MM.1S (cell line): Measurements from ENCODE around the gene TFAP2A.
A peak's percentile ranks its signal among the peaks of the same experiment; 100 is the strongest.

Experiments used
- DNase-seq: peaks from one replicate; pipeline ENCODE4 v3.0.0-alpha.2; 2015
- H2AFZ ChIP-seq: fragments of 300-600 bp; sonication (generic); 2 replicates; pipeline ENCODE4 v1.6.0; 2016; ENCODE audit warnings: antibody characterized with exemption, low read length
- H3F3A ChIP-seq: fragments of 300-600 bp; sonication (generic); 2 replicates; pipeline ENCODE4 v1.6.1; 2016; ENCODE audit warnings: mild to moderate bottlenecking, antibody characterized with exemption, low read length, moderate library complexity, mixed read lengths; ENCODE audit not compliant: insufficient read depth
- H3K27ac ChIP-seq: fragments of 300-600 bp; sonication (generic); 2 replicates; pipeline ENCODE4 v1.5.1; 2016; ENCODE audit warnings: mild to moderate bottlenecking, low read length
- H3K27me3 ChIP-seq: fragments of 300-600 bp; sonication (generic); replicated peaks from 2 replicates; pipeline ENCODE4 v1.6.0; 2016; ENCODE audit warnings: low read length; ENCODE audit not compliant: insufficient read depth
- H3K36me3 ChIP-seq: fragments of 300-600 bp; sonication (generic); replicated peaks from 2 replicates; pipeline ENCODE4 v1.6.1; 2016; ENCODE audit warnings: mild to moderate bottlenecking, low read length, mixed read lengths; ENCODE audit not compliant: insufficient read depth
- H3K4me1 ChIP-seq: fragments of 300-600 bp; sonication (generic); 2 replicates; pipeline ENCODE4 v1.6.1; 2016; ENCODE audit warnings: low read length, mixed read lengths
- H3K4me2 ChIP-seq: fragments of 300-600 bp; sonication (generic); 2 replicates; pipeline ENCODE4 v1.6.0; 2016; ENCODE audit warnings: low read depth, low read length
- H3K4me3 ChIP-seq: fragments of 300-600 bp; sonication (generic); 2 replicates; pipeline ENCODE4 v1.5.1; 2016; ENCODE audit warnings: low read length, mixed read lengths
- H3K79me2 ChIP-seq: fragments of 300-600 bp; sonication (generic); 2 replicates; pipeline ENCODE4 v1.6.1; 2016; ENCODE audit warnings: mixed run types, low read length, mixed read lengths
- H3K9ac ChIP-seq: fragments of 300-600 bp; sonication (generic); 2 replicates; pipeline ENCODE4 v1.6.1; 2016; ENCODE audit warnings: low read length, mixed read lengths
- H3K9me2 ChIP-seq: fragments of 300-600 bp; sonication (generic); replicated peaks from 2 replicates; pipeline ENCODE4 v1.6.1; 2016; ENCODE audit warnings: mild to moderate bottlenecking, low read length, mixed read lengths; ENCODE audit not compliant: insufficient read depth
- H3K9me3 ChIP-seq: fragments of 300-600 bp; sonication (generic); replicated peaks from 2 replicates; pipeline ENCODE4 v1.6.1; 2016; ENCODE audit warnings: mild to moderate bottlenecking, low read length, mixed read lengths; ENCODE audit not compliant: insufficient read depth
- H4K20me1 ChIP-seq: fragments of 300-600 bp; sonication (generic); 2 replicates; pipeline ENCODE4 v1.6.1; 2016; ENCODE audit warnings: mild to moderate bottlenecking, low read length, moderate library complexity, mixed read lengths; ENCODE audit not compliant: insufficient read depth
- CTCF ChIP-seq: fragments of 300-600 bp; sonication (generic); IDR thresholded peaks from 2 replicates; pipeline ENCODE4 v1.5.1; 2016; ENCODE audit warnings: antibody characterized with exemption, low read length, mixed read lengths
- EZH2 ChIP-seq: fragments of 300-600 bp; sonication (generic); optimal IDR thresholded peaks from 2 replicates; pipeline ENCODE3; 2017; ENCODE audit warnings: low read depth, mild to moderate bottlenecking, antibody characterized with exemption, low read length, mixed read lengths
- EZH2phosphoT487 ChIP-seq: fragments of 300-600 bp; sonication (generic); IDR thresholded peaks from 2 replicates; pipeline ENCODE4 v1.6.1; 2018; ENCODE audit warnings: antibody characterized with exemption, low read length

TFAP2A gene

GRCh38 chr6:10413850-10414738 is 780 bp downstream of the TFAP2A start:
- no peaks in the 10 kb centered on the region for H3K9me3 ChIP-seq
- H3K9me2 ChIP-seq, result no peaks in the 10 kb centered on the region
- peak overlapping the region; percentile 90 for H2AFZ ChIP-seq
- no peaks in the 10 kb centered on the region for H3K36me3 ChIP-seq
- peak overlapping the region; percentile 81; the same call in 1 of the 2 replicates for H3K9ac ChIP-seq
- TF ChIP-seq EZH2phosphoT487, result no peak
- TF ChIP-seq EZH2, result no peak
- peak; percentile 27; the same call in 1 of the 2 replicates for TF ChIP-seq CTCF
- peak overlapping the region; percentile 99 for H3K4me2 ChIP-seq
- H3K4me1 ChIP-seq, result peaks cover 5% of the 10 kb centered on the region; the same call in 1 of the 2 replicates
- H3K27me3 ChIP-seq, result no peaks in the 10 kb centered on the region
- peak overlapping the region; percentile 77 for H3K4me3 ChIP-seq
- H3K27ac ChIP-seq, result peak overlapping the region; percentile 90; the same call in 1 of the 2 replicates
- H4K20me1 ChIP-seq, result no peaks in the 10 kb centered on the region
- no peak for DNase-seq
- peaks cover 23% of the 10 kb centered on the region for H3F3A ChIP-seq
- 0 out of 2 replicates have a peak, but pooled peaks cover 3% of the 10 kb centered on the region for H3K79me2 ChIP-seq

- peak overlapping the region; percentile 77 for H3K4me3 ChIP-seq
- peak overlapping the region; percentile 99 for H3K4me2 ChIP-seq
- 0 out of 2 replicates have a peak, but pooled peaks cover 3% of the 10 kb centered on the region for H3K79me2 ChIP-seq
- H3K4me1 ChIP-seq, result peaks cover 5% of the 10 kb centered on the region; the same call in 1 of the 2 replicates
- no peaks in the 10 kb centered on the region for H3K27me3 ChIP-seq
- H3K9me3 ChIP-seq, result no peaks in the 10 kb centered on the region
- H3K27ac ChIP-seq, result peak overlapping the region; percentile 90
- H3K9me2 ChIP-seq, result no peaks in the 10 kb centered on the region
- H2AFZ ChIP-seq, result peak overlapping the region; percentile 90
- no peak for TF ChIP-seq EZH2phosphoT487
- TF ChIP-seq CTCF, result no peak
- TF ChIP-seq EZH2, result no peak
- no peaks in the 10 kb centered on the region for H4K20me1 ChIP-seq
- no peaks in the 10 kb centered on the region for H3K36me3 ChIP-seq
- H3F3A ChIP-seq, result peaks cover 23% of the 10 kb centered on the region
- DNase-seq, result peak; percentile 73
- peak overlapping the region; percentile 81 for H3K9ac ChIP-seq
These were observed 1.5 kb downstream of the TFAP2A start for GRCh38 chr6:10413262-10413849.

- no peaks in the 10 kb centered on the region for H3K9me2 ChIP-seq
- H3K9ac ChIP-seq, result peak overlapping the region; percentile 81
- H4K20me1 ChIP-seq, result no peaks in the 10 kb centered on the region
- peaks cover 5% of the 10 kb centered on the region; the same call in 1 of the 2 replicates for H3K4me1 ChIP-seq
- DNase-seq, result no peak
- H3F3A ChIP-seq, result peaks cover 23% of the 10 kb centered on the region
- H3K27me3 ChIP-seq, result no peaks in the 10 kb centered on the region
- H3K36me3 ChIP-seq, result no peaks in the 10 kb centered on the region
- peak overlapping the region; percentile 90 for H2AFZ ChIP-seq
- peak overlapping the region; percentile 77 for H3K4me3 ChIP-seq
- peak overlapping the region; percentile 99 for H3K4me2 ChIP-seq
- H3K79me2 ChIP-seq, result 0 out of 2 replicates have a peak, but pooled peaks cover 3% of the 10 kb centered on the region
- peak overlapping the region; percentile 90 for H3K27ac ChIP-seq
- no peaks in the 10 kb centered on the region for H3K9me3 ChIP-seq
- TF ChIP-seq EZH2 (no peak), CTCF (no peak), EZH2phosphoT487 (no peak)
These were observed 2.2 kb downstream of the TFAP2A start for GRCh38 chr6:10412461-10413261.
